GM12873 (cell line): ENCODE measurements around the gene CCDC183.

Experiments used
- CTCF ChIP-seq: IDR thresholded peaks from 2 replicates; pipeline ENCODE4 v1.5.1; 2012; ENCODE audit warnings: low read depth, mild to moderate bottlenecking, moderate library complexity, low read length, control low read depth; ENCODE audit not compliant: insufficient read depth; ENCODE audit errors: missing control alignments

CCDC183 gene

DNA sequence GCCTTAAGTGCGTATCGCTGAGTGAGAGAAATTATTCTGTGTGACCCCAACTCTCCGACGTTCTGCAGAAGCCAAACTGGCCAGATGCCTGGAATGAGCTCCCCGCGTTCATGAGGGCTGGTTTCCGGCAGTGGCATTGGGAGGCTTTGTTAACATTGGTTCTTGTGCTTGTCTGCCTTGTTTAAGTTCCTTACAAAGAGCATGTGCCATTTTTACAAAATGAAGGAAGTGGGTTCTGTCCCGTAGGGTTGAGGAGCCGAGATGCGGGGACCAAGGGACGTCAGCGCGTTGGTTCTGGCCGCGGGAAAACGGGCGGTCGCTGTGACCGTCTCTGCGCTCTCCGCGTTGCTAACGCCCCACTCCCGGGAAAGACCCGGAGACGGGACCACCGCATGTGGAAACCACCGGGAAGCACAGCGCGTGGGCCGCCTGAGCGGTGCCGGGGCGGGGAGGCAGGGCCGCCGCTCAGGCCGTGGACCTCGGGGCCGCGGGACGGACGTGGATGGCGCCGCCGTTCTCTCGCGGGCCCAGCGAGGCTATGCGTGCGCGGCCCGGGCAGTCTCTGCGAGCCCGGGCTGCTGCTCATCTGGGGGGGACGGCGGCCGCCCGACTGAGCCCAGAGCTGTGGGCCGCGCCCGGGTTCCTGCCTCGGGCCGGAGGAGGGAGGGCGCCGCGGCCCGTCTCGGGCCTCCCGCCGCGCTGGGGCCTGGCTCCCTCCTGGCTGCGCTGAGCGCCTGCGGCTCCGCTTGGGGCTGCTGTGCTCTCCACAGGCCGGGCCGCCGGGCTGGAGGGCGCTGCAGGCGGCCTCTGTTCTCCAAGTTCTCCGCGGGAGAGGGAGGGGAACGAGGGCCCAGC, 25.1 kb downstream of the CCDC183 start:
- no peak for TF ChIP-seq CTCF

DNA sequence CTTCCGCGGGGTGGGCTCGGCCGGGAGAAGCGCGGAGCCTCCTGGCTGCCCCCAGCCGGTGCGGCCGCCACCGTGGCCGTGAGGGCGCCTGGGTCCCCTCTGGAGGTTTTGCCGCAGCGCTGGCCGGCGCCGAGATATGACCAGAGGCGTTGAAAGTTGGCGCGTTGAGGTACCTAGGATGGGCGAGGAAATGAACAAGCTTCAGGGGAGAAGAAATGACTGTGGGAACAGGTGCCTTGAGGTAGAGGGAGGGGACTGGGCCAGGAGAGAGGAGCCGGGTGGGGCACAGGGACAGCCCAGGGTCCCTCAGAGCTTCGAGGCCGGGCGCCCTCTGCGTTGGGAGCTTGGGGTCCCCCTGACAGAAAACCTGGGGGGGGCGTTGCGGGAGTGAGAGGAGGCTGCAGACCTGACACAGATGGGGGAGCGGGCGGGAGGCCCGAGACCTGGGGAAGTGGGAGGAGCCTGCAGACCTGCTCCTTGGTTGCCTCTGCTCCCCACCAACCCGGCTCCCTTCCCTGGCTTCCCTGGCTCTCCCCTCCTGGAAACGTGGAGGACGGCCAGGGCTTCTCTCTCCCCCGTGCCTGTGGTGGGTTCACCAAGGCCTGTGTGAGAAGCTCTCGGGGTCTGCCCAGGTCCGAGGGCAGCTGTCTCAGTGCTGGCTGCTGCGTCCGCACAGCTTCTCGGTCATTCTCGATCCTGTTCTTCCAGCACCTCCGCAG, 25.8 kb downstream of the CCDC183 start:
- TF ChIP-seq CTCF, result no peak

GRCh38 chr9:136823136-136824046, 27.3 kb downstream of the CCDC183 start:
- no peak for TF ChIP-seq CTCF

DNA sequence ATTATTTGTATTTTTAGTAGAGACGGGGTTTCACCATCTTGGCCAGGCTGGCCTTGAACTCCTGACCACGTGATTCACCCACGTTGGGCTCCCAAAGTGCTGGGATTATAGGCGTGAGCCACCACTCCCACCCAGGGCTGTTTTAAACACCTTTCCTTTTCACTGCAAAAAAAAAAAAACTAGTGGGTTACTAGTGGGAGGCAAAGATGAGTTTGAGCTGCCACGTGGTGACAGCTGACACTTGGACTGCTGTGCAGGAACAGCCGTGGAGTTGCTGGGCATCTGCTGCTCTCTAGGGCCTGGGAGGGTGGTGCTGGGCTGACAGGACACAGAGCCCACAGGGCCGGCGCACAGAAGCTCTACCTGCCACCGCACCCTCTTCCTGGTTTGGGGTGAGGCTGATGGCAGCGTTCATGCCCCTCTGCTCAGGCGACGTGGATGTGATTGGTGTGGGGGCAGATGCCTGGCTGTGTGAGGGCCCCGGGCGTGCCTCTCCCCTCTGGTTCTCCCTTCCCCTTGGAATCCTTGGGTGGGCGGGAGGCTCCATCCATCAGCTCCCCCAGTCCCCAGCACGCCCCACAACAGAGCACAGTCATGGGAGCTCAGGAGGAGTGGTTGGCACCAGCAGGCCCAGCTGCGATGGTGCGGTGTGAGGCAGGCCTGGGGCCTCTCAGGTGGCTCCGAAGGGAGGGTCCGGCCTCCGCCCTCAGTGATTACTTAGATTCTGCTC, 28.5 kb downstream of the CCDC183 start:
- TF ChIP-seq CTCF, result no peak

GRCh38 chr9:136825295-136826187, 29.4 kb downstream of the CCDC183 start:
- TF ChIP-seq CTCF, result no peak

DNA sequence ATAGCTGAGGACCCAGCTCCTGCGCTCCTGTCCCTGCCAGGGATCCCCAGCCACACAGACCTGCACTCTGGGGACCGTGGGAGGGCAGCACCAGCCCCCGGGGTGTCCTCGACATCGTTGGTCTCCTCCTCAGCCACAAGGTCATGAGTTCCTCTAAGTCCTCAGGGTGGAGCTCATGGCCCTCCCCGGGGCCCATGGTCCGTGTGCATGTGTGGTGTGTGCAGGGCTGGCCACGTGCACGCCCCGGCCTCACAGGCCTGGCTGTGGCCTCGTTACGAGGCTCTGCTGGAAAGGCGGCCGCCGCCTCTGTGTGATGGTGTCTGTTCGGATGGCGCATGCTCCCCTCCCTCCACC, 30.0 kb downstream of the CCDC183 start:
- TF ChIP-seq CTCF, result no peak
